Breast epithelium (tissue), 4 donors: ENCODE data around the gene GOLT1A. TPM values are rescaled to one million over a fixed set of nuclear protein-coding genes. Genes with fewer than 3 reads are reported as not detected.

Experiments
- DNase-seq, 2 donors: peaks; one replicate each; pipeline ENCODE4 v3.0.0-alpha.2; 2019; ENCODE audit warnings: low spot score in 2 of 2
- H3K27ac ChIP-seq, 2 donors: fragments of 200-600 bp; sonication (generic) in 1 of 2; one replicate each; pipeline ENCODE4 v1.5.1; 2016 to 2019; ENCODE audit warnings: mild to moderate bottlenecking in 1 of 2
- H3K27me3 ChIP-seq, 2 donors: fragments of 200-600 bp; sonication (generic) in 1 of 2; one replicate each; pipeline versions ENCODE4 v1.5.1 to v1.6.0; 2017 to 2019; ENCODE audit warnings: control low read depth in 1 of 2, mild to moderate bottlenecking in 1 of 2
- H3K36me3 ChIP-seq: fragments of 200-600 bp; one replicate; pipeline ENCODE4 v1.5.1; 2019
- H3K4me1 ChIP-seq, 2 donors: fragments of 200-600 bp; sonication (generic); one replicate each; pipeline ENCODE4 v1.5.1; 2016 to 2019; ENCODE audit warnings: control low read depth in 1 of 2
- H3K4me3 ChIP-seq, 3 donors: fragments of 200-600 bp; sonication (generic); 1 replicate in 2 of 3; 2 replicates in 1 of 3; pipeline ENCODE4 v1.5.1; 2016 to 2019; ENCODE audit warnings: mild to moderate bottlenecking in 3 of 3, moderate library complexity in 2 of 3
- H3K9me3 ChIP-seq, 2 donors: fragments of 200-600 bp; sonication (generic) in 1 of 2; one replicate each; pipeline ENCODE4 v1.5.1; 2016 to 2019; ENCODE audit warnings: control low read depth in 1 of 2
- POLR2A ChIP-seq: fragments of 450-650 bp; IDR thresholded peaks from one replicate; pipeline ENCODE4 v1.6.1; 2016; ENCODE audit warnings: antibody characterized with exemption, mild to moderate bottlenecking, moderate library complexity
- POLR2AphosphoS5 ChIP-seq, 3 donors: sonication (generic); formaldehyde crosslinking; IDR thresholded peaks; one replicate each; pipeline ENCODE4 v1.6.1; 2017; ENCODE audit warnings: antibody characterized with exemption in 3 of 3
- intact Hi-C: fragments of 100-400 bp; cut with DNase I; formaldehyde crosslinking; loops from one replicate; pipeline ENCODE4 v1.15.1; 2023; ENCODE audit warnings: low total_unique reads
- total RNA-seq, 3 donors: library from RNA; depleted of rRNA; stranded (reverse); fragments of >200 nt; gene quantifications; one replicate each; pipeline ENCODE4 v1.1.0, GENCODE V29; 2016
- TF ChIP-seq, protein P1 (sequence below), 3 donors: fragments of 450-650 bp; IDR thresholded peaks; one replicate each; pipeline ENCODE4 v1.5.1; 2016 to 2017; ENCODE audit warnings: antibody characterized with exemption in 3 of 3, mild to moderate bottlenecking in 3 of 3, moderate library complexity in 3 of 3

Gene GOLT1A
- total RNA-seq, 3 donors from 2014 or later, result 3.4 to 4.6 TPM; not detected in 1

DNA sequence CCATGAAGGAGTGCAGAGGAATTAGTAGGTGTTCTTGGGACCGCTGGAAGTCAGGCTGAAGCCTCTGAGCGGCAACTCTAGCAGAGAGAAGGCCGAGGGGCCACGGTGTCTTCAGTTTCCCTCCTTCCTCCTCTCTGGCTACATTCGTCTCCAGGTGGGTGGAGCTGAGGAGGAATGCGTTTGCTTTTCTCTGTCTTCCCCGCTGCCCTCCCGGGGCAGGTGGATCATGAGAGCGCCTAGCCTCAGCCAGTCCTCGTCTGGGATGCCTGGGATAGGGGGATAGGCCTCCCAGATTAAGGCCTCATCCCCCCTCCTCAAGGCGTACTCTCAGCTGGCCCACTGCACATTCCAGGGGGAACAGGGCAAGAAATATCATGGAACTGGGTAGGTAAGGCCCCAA, 7.5 kb upstream of the GOLT1A start:
- no peak overlapping the region for H3K27ac ChIP-seq
- intact Hi-C loops, result no loop called here
- H3K4me1 ChIP-seq, result peaks cover 0 to 4% of the 10 kb centered on the region in 2 donors
- no peak overlapping the region for H3K4me3 ChIP-seq
- H3K36me3 ChIP-seq, result no peaks in the 10 kb centered on the region
- no peaks in the 10 kb centered on the region for H3K9me3 ChIP-seq
- no peak for DNase-seq
- no peaks in the 10 kb centered on the region for H3K27me3 ChIP-seq
- no peak for TF ChIP-seq POLR2AphosphoS5 (IDR thresholded peaks at IDR 0.05)
- no peak for TF ChIP-seq POLR2A
- TF ChIP-seq, protein P1, sequence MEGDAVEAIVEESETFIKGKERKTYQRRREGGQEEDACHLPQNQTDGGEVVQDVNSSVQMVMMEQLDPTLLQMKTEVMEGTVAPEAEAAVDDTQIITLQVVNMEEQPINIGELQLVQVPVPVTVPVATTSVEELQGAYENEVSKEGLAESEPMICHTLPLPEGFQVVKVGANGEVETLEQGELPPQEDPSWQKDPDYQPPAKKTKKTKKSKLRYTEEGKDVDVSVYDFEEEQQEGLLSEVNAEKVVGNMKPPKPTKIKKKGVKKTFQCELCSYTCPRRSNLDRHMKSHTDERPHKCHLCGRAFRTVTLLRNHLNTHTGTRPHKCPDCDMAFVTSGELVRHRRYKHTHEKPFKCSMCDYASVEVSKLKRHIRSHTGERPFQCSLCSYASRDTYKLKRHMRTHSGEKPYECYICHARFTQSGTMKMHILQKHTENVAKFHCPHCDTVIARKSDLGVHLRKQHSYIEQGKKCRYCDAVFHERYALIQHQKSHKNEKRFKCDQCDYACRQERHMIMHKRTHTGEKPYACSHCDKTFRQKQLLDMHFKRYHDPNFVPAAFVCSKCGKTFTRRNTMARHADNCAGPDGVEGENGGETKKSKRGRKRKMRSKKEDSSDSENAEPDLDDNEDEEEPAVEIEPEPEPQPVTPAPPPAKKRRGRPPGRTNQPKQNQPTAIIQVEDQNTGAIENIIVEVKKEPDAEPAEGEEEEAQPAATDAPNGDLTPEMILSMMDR (IDR thresholded peaks at IDR 0.05), result no peak

GRCh38 chr1:204219971-204220616, 6.3 kb upstream of the GOLT1A start:
- H3K9me3 ChIP-seq, result no peaks in the 10 kb centered on the region
- H3K27me3 ChIP-seq, result no peaks in the 10 kb centered on the region
- DNase-seq, result no peak
- no peaks in the 10 kb centered on the region for H3K36me3 ChIP-seq
- H3K4me1 ChIP-seq, result no peaks in the 10 kb centered on the region
- no peak overlapping the region for H3K4me3 ChIP-seq
- H3K27ac ChIP-seq, result no peak overlapping the region
- intact Hi-C loops, result no loop called here
- TF ChIP-seq POLR2AphosphoS5 (IDR thresholded peaks at IDR 0.05), result no peak
- no peak for TF ChIP-seq POLR2A
- TF ChIP-seq, protein P1 (IDR thresholded peaks at IDR 0.05), result no peak

GRCh38 chr1:204218552-204218951, 4.8 kb upstream of the GOLT1A start:
- no peak for DNase-seq
- no peaks in the 10 kb centered on the region for H3K9me3 ChIP-seq
- no peaks in the 10 kb centered on the region for H3K27me3 ChIP-seq
- TF ChIP-seq, protein P1 (IDR thresholded peaks at IDR 0.05), result no peak
- no peak for TF ChIP-seq POLR2A
- no peak for TF ChIP-seq POLR2AphosphoS5 (IDR thresholded peaks at IDR 0.05)
- intact Hi-C loops, result no loop called here
- no peaks in the 10 kb centered on the region for H3K4me1 ChIP-seq
- no peaks in the 10 kb centered on the region for H3K36me3 ChIP-seq
- no peak overlapping the region for H3K27ac ChIP-seq
- no peak overlapping the region for H3K4me3 ChIP-seq

DNA sequence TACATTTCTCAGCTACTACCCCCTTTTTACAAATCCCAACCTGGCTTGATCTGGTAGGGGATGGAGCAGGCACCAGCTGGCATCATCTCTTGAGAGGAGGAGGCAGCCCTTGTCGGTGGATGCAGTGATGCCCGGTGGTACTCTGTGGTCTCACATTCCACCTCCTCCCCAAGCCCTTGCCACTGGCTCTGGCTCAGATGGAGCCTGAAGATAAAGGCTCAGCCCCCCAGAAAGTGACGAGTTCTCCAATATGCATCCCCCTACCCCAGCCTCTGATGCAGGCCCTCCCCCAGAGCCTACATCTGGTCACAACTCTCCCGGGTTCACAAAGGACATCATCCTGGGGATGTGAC, 3.8 kb upstream of the GOLT1A start:
- H3K9me3 ChIP-seq, result no peaks in the 10 kb centered on the region
- intact Hi-C loops, result no loop called here
- no peak for TF ChIP-seq POLR2AphosphoS5 (IDR thresholded peaks at IDR 0.05)
- TF ChIP-seq, protein P1 (IDR thresholded peaks at IDR 0.05), result no peak
- TF ChIP-seq POLR2A, result no peak
- H3K4me1 ChIP-seq, result no peaks in the 10 kb centered on the region
- H3K27ac ChIP-seq, result no peak overlapping the region
- H3K4me3 ChIP-seq, result no peak overlapping the region
- no peaks in the 10 kb centered on the region for H3K36me3 ChIP-seq
- no peaks in the 10 kb centered on the region for H3K27me3 ChIP-seq
- DNase-seq, result no peak

- no peaks in the 10 kb centered on the region for H3K36me3 ChIP-seq
- H3K27me3 ChIP-seq, result no peaks in the 10 kb centered on the region
- intact Hi-C loops, result no loop called here
- H3K27ac ChIP-seq, result no peak overlapping the region
- TF ChIP-seq, protein P1 (IDR thresholded peaks at IDR 0.05), result no peak
- TF ChIP-seq POLR2AphosphoS5 (IDR thresholded peaks at IDR 0.05) (no peak), POLR2A (no peak)
- DNase-seq, result no peak
- no peak overlapping the region for H3K4me3 ChIP-seq
- H3K9me3 ChIP-seq, result no peaks in the 10 kb centered on the region
- H3K4me1 ChIP-seq, result no peaks in the 10 kb centered on the region
Measured at GRCh38 chr1:204216880-204217647, 3.3 kb upstream of the GOLT1A start.
